H1 (cell line): Measurements from ENCODE around the gene PXDN. TPM values are rescaled to one million over a fixed set of nuclear protein-coding genes. Genes with fewer than 3 reads are reported as not detected.

Source experiments
- CTCF ChIA-PET: fragments of 300-600 bp; sonication (Branson Sonifier 250); formaldehyde crosslinking; loops from one replicate; lab custom pipeline; 2021; ENCODE audit not compliant: partially characterized antibody; lab: Charles Lee
- POLR2A ChIA-PET: fragments of 300-600 bp; sonication (Branson Sonifier 250); formaldehyde crosslinking; loops from one replicate; lab custom pipeline; 2021; ENCODE audit warnings: inconsistent platforms; ENCODE audit not compliant: partially characterized antibody; lab: Charles Lee
- DNase-seq, 2 experiments: peaks; one replicate each; pipeline versions ENCODE4 v3.0.0 to v3.0.0-alpha.2; 2010 to 2022; ENCODE audit warnings: low spot score in 2 of 2, low read depth in 1 of 2, mixed read lengths in 1 of 2
- FAIRE-seq: peaks from 2 replicates; lab custom pipeline; 2011; peaks lifted over from hg19 to GRCh38; lab: Jason Lieb, UNC
- H2AFZ ChIP-seq: 2 replicates; pipeline ENCODE4 v1.8.1; 2012; ENCODE audit warnings: low read length, inconsistent platforms
- H2AK5ac ChIP-seq: 2 replicates; pipeline ENCODE4 v1.6.1; 2013; ENCODE audit warnings: low read depth, low read length
- H2BK120ac ChIP-seq: replicated peaks from 2 replicates; pipeline ENCODE3; 2013; ENCODE audit warnings: low read depth, low read length, inconsistent platforms
- H2BK12ac ChIP-seq: 2 replicates; pipeline ENCODE4 v1.6.1; 2013; ENCODE audit warnings: low read depth, low read length
- H2BK15ac ChIP-seq: 2 replicates; pipeline ENCODE4 v1.6.1; 2013; ENCODE audit warnings: low read length
- H2BK20ac ChIP-seq: 2 replicates; pipeline ENCODE4 v1.6.1; 2013; ENCODE audit warnings: low read length
- H2BK5ac ChIP-seq: 2 replicates; pipeline ENCODE4 v1.6.1; 2013; ENCODE audit warnings: low read depth, low read length
- H3K14ac ChIP-seq: 2 replicates; pipeline ENCODE4 v1.6.1; 2013; ENCODE audit warnings: inconsistent platforms; ENCODE audit not compliant: insufficient read length
- H3K18ac ChIP-seq: 2 replicates; pipeline ENCODE4 v1.6.1; 2013; ENCODE audit warnings: low read length; ENCODE audit errors: extremely low read depth
- H3K23ac ChIP-seq: 2 replicates; pipeline ENCODE4 v1.6.1; 2013; ENCODE audit warnings: inconsistent platforms; ENCODE audit not compliant: insufficient read length
- H3K23me2 ChIP-seq: 2 replicates; pipeline ENCODE4 v1.6.1; 2013; ENCODE audit warnings: low read depth, low read length
- H3K27ac ChIP-seq: 2 replicates; pipeline ENCODE4 v1.6.1; 2011; ENCODE audit warnings: low read depth, low read length, inconsistent platforms
- H3K27me3 ChIP-seq, 4 experiments: replicated peaks in 1 of 4; 1 replicate in 1 of 4; 2 replicates in 3 of 4; pipeline versions ENCODE4 v1.6.1 to v1.8.1; 2011 to 2013; ENCODE audit warnings: low read length in 3 of 4, mild to moderate bottlenecking in 3 of 4, inconsistent platforms in 2 of 4, mixed read lengths in 2 of 4, moderate library complexity in 1 of 4; ENCODE audit not compliant: control insufficient read depth in 3 of 4, insufficient read depth in 3 of 4; ENCODE audit errors: extremely low read depth in 1 of 4
- H3K36me3 ChIP-seq, 4 experiments: 2 replicates each; pipeline versions ENCODE4 v1.6.1 to v1.8.1; 2011 to 2013; ENCODE audit warnings: mild to moderate bottlenecking in 4 of 4, low read length in 3 of 4, moderate library complexity in 2 of 4, control low read depth in 1 of 4, inconsistent platforms in 1 of 4; ENCODE audit not compliant: insufficient read depth in 4 of 4, control insufficient read depth in 2 of 4
- H3K4ac ChIP-seq: replicated peaks from 2 replicates; pipeline ENCODE3; 2013; ENCODE audit warnings: low read length, low read depth, mixed read lengths, inconsistent platforms; ENCODE audit not compliant: insufficient read length
- H3K4me1 ChIP-seq, 4 experiments: replicated peaks in 1 of 4; 1 replicate in 1 of 4; 2 replicates in 3 of 4; pipeline versions ENCODE4 v1.6.1 to v1.8.1; 2011 to 2013; ENCODE audit warnings: low read length in 3 of 4, inconsistent platforms in 2 of 4, mixed read lengths in 1 of 4; ENCODE audit not compliant: insufficient read depth in 4 of 4, control insufficient read depth in 3 of 4
- H3K4me2 ChIP-seq, 2 experiments: 2 replicates each; pipeline versions ENCODE4 v1.6.1 to v1.8.1; 2011 to 2013; ENCODE audit warnings: low read depth in 2 of 2, low read length in 2 of 2, control low read depth in 1 of 2, inconsistent platforms in 1 of 2, mild to moderate bottlenecking in 1 of 2; ENCODE audit not compliant: insufficient read depth in 1 of 2
- H3K4me3 ChIP-seq, 4 experiments: fragments of 200-600, 300-600 bp in 1 of 4; sonication (generic), shearing (Covaris generic), sonication (Bioruptor Twin) in 1 of 4; 2 replicates each; pipeline versions ENCODE4 v1.5.1 to v1.8.1; 2011 to 2016; ENCODE audit warnings: low read length in 4 of 4, low read depth in 3 of 4, control low read depth in 2 of 4, inconsistent platforms in 2 of 4, mild to moderate bottlenecking in 2 of 4, mixed read lengths in 1 of 4, moderate library complexity in 1 of 4; ENCODE audit not compliant: insufficient read depth in 2 of 4; ENCODE audit errors: extremely low read depth in 1 of 4
- H3K56ac ChIP-seq: replicated peaks from 2 replicates; pipeline ENCODE3; 2013; ENCODE audit warnings: low read depth, mild to moderate bottlenecking, mixed read lengths, low read length, inconsistent platforms; ENCODE audit not compliant: insufficient read length
- H3K79me1 ChIP-seq: 2 replicates; pipeline ENCODE4 v1.6.1; 2013; ENCODE audit warnings: low read depth, low read length, control low read depth
- H3K79me2 ChIP-seq, 2 experiments: 2 replicates each; pipeline versions ENCODE4 v1.6.1 to v1.8.1; 2012 to 2013; ENCODE audit warnings: low read length in 2 of 2, mild to moderate bottlenecking in 2 of 2, inconsistent platforms in 1 of 2; ENCODE audit not compliant: insufficient read depth in 2 of 2, control insufficient read depth in 1 of 2
- H3K9ac ChIP-seq, 4 experiments: replicated peaks in 1 of 4; 1 replicate in 1 of 4; 2 replicates in 3 of 4; pipeline versions ENCODE4 v1.6.1 to v1.8.1; 2011 to 2013; ENCODE audit warnings: low read depth in 3 of 4, low read length in 3 of 4, control low read depth in 2 of 4, mild to moderate bottlenecking in 2 of 4, moderate library complexity in 2 of 4, inconsistent platforms in 1 of 4; ENCODE audit errors: extremely low read depth in 1 of 4
- H3K9me3 ChIP-seq, 2 experiments: 2 replicates each; pipeline versions ENCODE4 v1.6.1 to v1.8.1; 2012 to 2013; ENCODE audit warnings: mild to moderate bottlenecking in 2 of 2, moderate library complexity in 2 of 2, control low read depth in 1 of 2, inconsistent platforms in 1 of 2, low read depth in 1 of 2, low read length in 1 of 2, mixed read lengths in 1 of 2; ENCODE audit not compliant: insufficient read depth in 2 of 2
- H4K20me1 ChIP-seq, 2 experiments: replicated peaks in 1 of 2; 2 replicates each; pipeline versions ENCODE3 to v1.8.1; 2011 to 2013; ENCODE audit warnings: inconsistent platforms in 2 of 2, low read length in 2 of 2, mild to moderate bottlenecking in 1 of 2; ENCODE audit not compliant: insufficient read depth in 2 of 2, control insufficient read depth in 1 of 2
- H4K5ac ChIP-seq: 2 replicates; pipeline ENCODE4 v1.6.1; 2013; ENCODE audit warnings: low read length, low read depth, mixed read lengths, inconsistent platforms; ENCODE audit not compliant: insufficient read length
- H4K8ac ChIP-seq: 2 replicates; pipeline ENCODE4 v1.8.0; 2013; ENCODE audit warnings: mild to moderate bottlenecking, moderate library complexity, low read length, inconsistent platforms; ENCODE audit not compliant: insufficient read depth; ENCODE audit errors: extremely low read depth
- H4K91ac ChIP-seq: replicated peaks from 2 replicates; pipeline ENCODE3; 2013; ENCODE audit warnings: low read length, mixed read lengths, inconsistent platforms; ENCODE audit not compliant: insufficient read length
- ASH2L ChIP-seq: fragments of 200-600, 300-600 bp; sonication (generic); IDR thresholded peaks from one replicate; pipeline ENCODE4 v1.7.1; 2017; ENCODE audit warnings: low read length
- CHD1 ChIP-seq: IDR thresholded peaks from 2 replicates; pipeline ENCODE4 v1.6.1; 2012; ENCODE audit warnings: low read depth, low read length, improper control_type of control experiment
- CTCF ChIP-seq, 3 experiments: IDR thresholded peaks; 1 replicate in 2 of 3; 2 replicates in 1 of 3; pipeline versions ENCODE4 v1.5.1 to v1.6.1; 2011; ENCODE audit warnings: low read length in 3 of 3, mild to moderate bottlenecking in 3 of 3, inconsistent platforms in 2 of 3, low read depth in 1 of 3, moderate library complexity in 1 of 3; ENCODE audit not compliant: insufficient read depth in 1 of 3; ENCODE audit errors: control extremely low read depth in 1 of 3
- SRF ChIP-seq: IDR thresholded peaks from 2 replicates; pipeline ENCODE4 v1.6.1; 2011; ENCODE audit warnings: mild to moderate bottlenecking, low read depth, low read length, moderate library complexity
- WGBS, 2 experiments: shearing (Covaris generic) in 1 of 2; methylation state at CpG; one replicate each; pipeline versions ENCODE4 v1.1.6 to v1.1.7; 2013 to 2015; ENCODE audit warnings: low lambda C conversion rate in 2 of 2, mixed read lengths in 2 of 2, inconsistent platforms in 1 of 2, low coverage in 1 of 2, missing lambda C conversion rate in 1 of 2; ENCODE audit not compliant: insufficient replicate concordance in 2 of 2, insufficient coverage in 1 of 2, insufficient read length in 1 of 2; ENCODE audit errors: extremely low coverage in 1 of 2, missing lambda C conversion rate in 1 of 2; 5-methylcytosine and 5-hydroxymethylcytosine counted together
- polyA plus RNA-seq, 7 experiments: library from polyadenylated mRNA; depleted of rRNA in 3 of 7; stranded (reverse) in 5 of 7; unstranded in 2 of 7; fragments of >200 nt in 5 of 7; fragments of 200-250 nt in 2 of 7; gene quantifications; 1 replicate in 5 of 7; 2 replicates in 1 of 7; 4 replicates in 1 of 7; pipeline versions ENCODE4 v1.2.1 to v1.2.3, GENCODE V29; 2011 to 2013; ENCODE audit warnings: missing spikeins in 2 of 7, mixed read lengths in 2 of 7
- total RNA-seq: library from RNA; stranded (reverse); fragmentation: NEBNext Ultra II Directional; extraction: Animal tissue kit (Norgen Biotek cat#: 25700); gene quantifications from 2 replicates; pipeline ENCODE4 v1.2.1, GENCODE V29; 2021

Gene PXDN
- total and polyA plus RNA-seq, 2 of the 8 experiments (the other 6 are each of a cell fraction or from before 2014, with no cell fraction given): 104 to 141 TPM

GRCh38 chr2:1758774-1759610 is 14.7 kb upstream of the PXDN start:
- no peak overlapping the region for H2BK15ac ChIP-seq
- H3K36me3 ChIP-seq: no peaks in the 10 kb centered on the region
- H3K4ac ChIP-seq: no peak overlapping the region
- H3K9ac ChIP-seq: no peak overlapping the region
- no peaks in the 10 kb centered on the region for H3K4me1 ChIP-seq
- H2AK5ac ChIP-seq: no peak overlapping the region
- no peak overlapping the region for H3K27ac ChIP-seq
- no peaks in the 10 kb centered on the region for H3K79me2 ChIP-seq
- no peak overlapping the region for H3K18ac ChIP-seq
- 96% methylated on average over 23 of the region's 26 CpGs; no CpG with 5 or more reads in 1 of the 2 experiments for WGBS, 2 experiments
- no peak overlapping the region for H2BK12ac ChIP-seq
- H3K27me3 ChIP-seq: no peaks in the 10 kb centered on the region
- FAIRE-seq (no peak), DNase-seq (no peak)
- no peak overlapping the region for H2AFZ ChIP-seq
- H3K9me3 ChIP-seq: peaks cover 19 to 33% of the 10 kb centered on the region in 2 experiments
- H3K23me2 ChIP-seq: 0 out of 2 replicates have a peak, but pooled peaks cover 1% of the 10 kb centered on the region
- no peaks in the 10 kb centered on the region for H3K79me1 ChIP-seq
- H4K91ac ChIP-seq: no peak overlapping the region
- no peak overlapping the region for H3K23ac ChIP-seq
- ChIA-PET CTCF (interaction anchor here (0.7 to 11.6 kb wide), 3 partner anchors 11 to 103 kb away, joined by 3 to 133 read pairs (median 3); no protein-coding TSS in a partner anchor), POLR2A (interaction anchor here (1.4 kb wide), 1 partner anchor 134 kb away, joined by 5 read pairs; no protein-coding TSS in a partner anchor)
- H2BK5ac ChIP-seq: no peak overlapping the region
- H4K8ac ChIP-seq: no peak overlapping the region
- H4K5ac ChIP-seq: no peak overlapping the region
- H4K20me1 ChIP-seq: no peaks in the 10 kb centered on the region
- H3K14ac ChIP-seq: no peak overlapping the region
- no peak overlapping the region for H3K56ac ChIP-seq
- no peak overlapping the region for H3K4me2 ChIP-seq
- no peak overlapping the region for H3K4me3 ChIP-seq
- H2BK20ac ChIP-seq: no peak overlapping the region
- no peak overlapping the region for H2BK120ac ChIP-seq
- TF ChIP-seq SRF: no peak
- TF ChIP-seq CTCF (IDR thresholded peaks at IDR 0.05; ENCODE audit: control extremely low read depth in 1 of 3, insufficient read depth in 1 of 3, low read depth in 1 of 3, low read length in 3 of 3): no peak
- no peak for TF ChIP-seq ASH2L
- TF ChIP-seq CHD1: no peak
